ENCODE results near the gene PHF5A.
A peak's percentile ranks its signal among the peaks of the same experiment; 100 is the strongest.
"Not testable (repeated sequence)": the region's sequence is repeated elsewhere in the genome, so short reads cannot be mapped to it uniquely, and the experiment has no call there.

PHF5A gene

DNA sequence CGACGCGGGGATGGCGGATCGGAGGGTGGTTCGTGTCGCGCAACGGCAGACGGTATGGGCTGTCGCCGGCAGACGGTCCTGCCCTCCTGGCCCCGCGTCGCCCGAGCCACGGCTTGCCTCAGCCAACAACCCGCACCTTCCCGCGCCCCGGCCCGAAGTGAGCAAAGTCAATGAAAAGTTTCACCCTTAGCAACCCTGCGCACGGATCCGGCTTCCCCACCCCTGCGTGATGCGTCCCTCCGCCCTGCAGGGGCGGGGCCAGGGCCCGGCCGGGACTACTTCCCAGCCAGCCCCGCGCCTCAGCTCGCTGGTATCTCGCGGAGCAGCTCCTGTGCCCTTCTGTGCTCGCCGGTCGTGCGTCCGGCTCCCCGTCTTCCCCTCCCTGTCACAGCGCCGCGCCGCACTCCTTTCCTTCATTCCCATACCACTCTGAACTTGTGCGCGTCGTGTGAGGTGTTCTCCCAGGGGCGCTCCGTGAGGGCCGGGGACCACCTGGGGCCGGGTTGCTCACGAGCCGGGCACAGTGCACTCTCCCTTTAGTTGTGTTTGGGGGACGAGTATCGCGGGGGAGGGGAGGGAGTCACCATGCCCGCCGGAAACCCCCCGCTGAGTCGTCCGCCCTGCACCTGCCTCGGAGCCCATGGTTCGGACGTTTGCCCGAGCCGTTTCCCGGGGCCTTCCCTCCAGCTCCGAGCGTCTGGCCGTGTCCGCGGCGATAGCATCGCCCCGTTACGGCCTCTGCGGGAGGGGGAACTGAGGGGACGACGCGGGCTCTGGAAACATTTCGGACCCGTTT lies 21.7 kb downstream of the PHF5A start, which contains the start of gene TOB2:
TSS of gene TOB2 (minus strand) at position 163 of the 796 bp plus-strand sequence. CDS start 9,456 bp downstream, outside the sequence.
- DNase-seq (ENCODE audit: low read depth): peak; percentile 91

DNA sequence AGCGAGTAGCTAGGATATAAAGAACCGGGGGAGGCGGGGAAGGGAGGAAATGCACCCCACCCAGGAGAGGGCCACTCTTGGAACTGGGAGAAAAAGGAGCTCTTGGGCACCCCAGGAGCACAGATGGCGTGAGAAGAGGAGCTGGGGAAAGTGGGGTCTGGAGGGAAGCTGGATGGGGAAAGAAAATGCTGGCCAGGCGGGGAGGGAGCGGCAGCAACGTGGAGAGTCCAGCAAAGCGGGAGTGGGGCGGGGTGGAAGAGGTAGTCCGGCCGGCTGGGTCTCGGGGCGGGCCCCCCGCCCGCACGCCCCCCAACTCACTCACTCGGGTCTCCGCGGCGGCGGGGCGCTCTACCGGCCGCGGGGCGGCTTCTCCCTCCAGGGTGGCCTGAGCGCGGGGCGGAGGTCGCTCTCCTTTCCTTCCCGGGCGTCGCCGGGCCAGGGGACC lies 22.4 kb downstream of the PHF5A start:
- DNase-seq (ENCODE audit: low read depth): no peak

DNA sequence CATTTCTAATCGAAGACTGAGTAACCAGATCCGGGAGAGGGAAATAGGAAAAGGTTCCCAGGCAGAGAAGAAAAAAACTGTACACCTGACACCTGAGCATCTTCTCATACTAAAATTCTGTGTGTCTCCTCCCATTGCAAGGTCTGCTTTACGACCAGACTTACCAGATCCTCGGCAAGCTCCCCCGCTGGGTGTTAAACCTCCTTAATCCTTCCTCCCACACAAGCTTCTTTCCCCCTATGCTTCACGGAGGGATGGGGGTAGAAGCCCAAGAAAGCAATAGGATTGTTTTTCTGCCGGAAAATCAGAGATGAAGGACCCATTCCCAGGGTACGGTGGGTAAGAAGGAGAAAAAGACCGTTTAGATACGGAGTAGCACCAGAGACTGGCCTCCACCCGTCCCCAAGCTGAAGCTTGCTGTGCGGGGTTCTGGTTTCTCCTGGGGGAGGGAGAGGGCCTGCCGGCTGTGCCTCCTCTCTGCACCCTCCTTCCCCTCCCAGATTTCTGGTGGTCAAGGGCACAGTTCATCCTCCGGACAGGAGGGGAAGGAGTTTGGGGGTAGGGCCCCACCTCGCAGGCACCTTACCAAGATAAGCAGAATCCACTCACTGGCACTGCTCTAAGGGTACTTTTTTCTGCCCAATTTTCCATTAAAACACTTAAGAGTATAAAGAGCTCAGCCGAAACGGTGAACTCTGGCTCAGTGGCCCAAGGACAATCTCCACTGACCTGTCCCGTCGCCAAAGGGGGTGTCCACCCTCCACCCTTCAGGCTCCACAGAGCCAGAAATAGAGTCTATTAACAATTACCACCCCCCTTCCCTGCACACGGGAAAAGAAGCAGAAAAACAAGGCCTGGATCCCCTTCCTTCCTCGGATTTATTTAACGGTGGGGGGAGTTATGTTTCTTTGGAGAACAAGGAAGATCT lies 23.1 kb downstream of the PHF5A start:
- DNase-seq (ENCODE audit: low read depth): no peak

DNA sequence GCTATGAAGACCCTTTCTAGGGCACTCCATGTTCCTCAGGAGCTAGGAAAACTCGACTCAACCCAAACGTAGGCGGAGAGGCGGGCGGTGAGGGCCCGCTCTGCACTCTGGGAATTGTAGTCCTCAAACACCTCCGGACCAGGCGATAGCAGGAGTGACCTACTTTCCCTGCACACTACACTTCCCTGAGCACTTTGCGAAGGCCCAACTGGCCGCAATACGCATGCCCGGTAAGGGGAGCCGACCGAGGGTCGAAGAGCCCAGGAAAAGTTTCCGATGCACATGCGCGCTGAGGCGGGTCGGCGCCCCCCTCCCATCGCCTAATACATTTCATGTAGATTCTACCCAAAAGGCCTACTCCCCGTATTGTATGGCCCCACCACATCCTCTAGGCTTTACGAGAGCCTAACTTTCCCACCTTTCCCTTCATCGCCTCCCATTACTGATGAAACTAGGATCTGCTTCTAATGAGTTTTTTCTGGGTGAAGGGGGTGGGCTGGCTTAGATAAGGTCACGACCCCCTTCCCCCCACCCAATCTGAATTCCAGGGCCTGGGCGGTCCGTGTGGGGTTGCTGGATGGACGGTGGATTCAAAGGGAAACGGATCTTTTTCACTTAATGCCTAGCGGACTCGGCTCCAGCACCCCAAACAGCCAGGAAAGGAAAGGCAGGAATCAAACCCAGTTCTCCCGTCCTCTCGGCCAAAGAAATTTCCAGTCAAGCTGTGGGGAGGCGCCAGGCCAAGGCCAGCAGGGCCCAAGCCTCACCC lies 23.9 kb downstream of the PHF5A start:
- DNase-seq (ENCODE audit: low read depth): peak; percentile 78

DNA sequence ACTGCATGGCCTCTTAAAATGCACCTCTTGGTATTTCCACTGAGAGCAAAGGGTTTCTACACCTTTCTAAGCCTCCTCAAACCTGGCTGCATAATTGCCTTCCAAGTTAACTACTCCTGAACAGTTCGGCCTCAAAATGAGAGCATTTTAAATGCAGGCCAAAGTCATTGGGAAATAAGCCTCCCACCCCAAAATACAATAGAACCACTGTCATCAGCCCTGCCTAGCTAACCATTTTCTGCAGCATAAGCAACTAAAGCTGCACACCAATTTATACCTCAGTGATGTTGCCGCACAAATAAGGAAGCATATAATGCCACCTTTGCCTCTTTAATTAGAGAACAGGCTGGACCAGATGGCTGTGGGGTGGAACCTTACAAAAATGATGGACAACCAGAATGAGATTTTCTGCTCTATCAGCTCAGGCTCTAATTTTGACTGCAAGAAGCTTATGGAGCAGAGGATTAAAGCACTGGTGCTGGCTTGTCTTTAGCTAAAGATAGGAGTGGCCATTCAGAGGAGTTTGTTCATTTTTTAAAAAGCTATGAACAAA lies 26.2 kb downstream of the PHF5A start:
- DNase-seq (ENCODE audit: low read depth): no peak

DNA sequence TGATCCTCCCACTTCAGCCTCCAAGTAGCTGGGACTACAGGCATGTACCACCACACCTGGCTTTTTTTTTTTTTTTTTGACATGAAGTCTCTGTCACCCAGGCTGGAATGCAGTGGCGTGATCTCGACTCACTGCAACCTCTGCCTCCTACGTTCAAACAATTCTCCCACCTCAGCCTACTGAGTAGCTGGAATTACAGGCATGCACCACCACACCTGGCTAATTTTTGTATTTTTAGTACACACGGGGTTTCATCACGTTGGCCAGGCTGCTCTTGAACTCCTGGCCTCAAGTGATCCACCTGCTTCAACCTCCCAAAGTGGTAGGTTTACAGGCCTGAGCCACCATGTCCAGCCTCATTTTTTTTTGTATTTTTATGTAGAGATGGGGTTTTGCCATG lies 28.0 kb downstream of the PHF5A start:
- DNase-seq (ENCODE audit: low read depth): not testable (repeated sequence)

DNA sequence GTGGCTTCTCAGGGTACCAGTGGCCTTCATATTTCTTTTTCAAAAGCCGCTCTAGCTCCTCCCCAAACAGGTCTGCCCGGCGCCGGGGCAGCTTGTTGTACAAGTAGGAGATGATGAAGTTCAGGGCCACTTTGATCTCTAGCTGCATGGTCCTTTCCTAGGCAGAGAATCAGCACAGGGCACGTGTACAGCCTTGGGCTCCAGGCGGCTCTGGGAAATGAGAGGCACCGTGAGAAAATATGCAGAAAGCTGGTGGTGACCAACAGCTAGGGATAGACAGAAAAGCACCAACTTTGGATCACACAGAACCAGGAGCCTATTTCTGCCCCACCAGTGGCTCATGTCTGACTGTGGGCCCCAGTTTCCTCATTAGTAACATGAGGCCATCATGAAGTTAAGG lies 31.3 kb downstream of the PHF5A start:
- no peak for DNase-seq (ENCODE audit: low read depth)

DNA sequence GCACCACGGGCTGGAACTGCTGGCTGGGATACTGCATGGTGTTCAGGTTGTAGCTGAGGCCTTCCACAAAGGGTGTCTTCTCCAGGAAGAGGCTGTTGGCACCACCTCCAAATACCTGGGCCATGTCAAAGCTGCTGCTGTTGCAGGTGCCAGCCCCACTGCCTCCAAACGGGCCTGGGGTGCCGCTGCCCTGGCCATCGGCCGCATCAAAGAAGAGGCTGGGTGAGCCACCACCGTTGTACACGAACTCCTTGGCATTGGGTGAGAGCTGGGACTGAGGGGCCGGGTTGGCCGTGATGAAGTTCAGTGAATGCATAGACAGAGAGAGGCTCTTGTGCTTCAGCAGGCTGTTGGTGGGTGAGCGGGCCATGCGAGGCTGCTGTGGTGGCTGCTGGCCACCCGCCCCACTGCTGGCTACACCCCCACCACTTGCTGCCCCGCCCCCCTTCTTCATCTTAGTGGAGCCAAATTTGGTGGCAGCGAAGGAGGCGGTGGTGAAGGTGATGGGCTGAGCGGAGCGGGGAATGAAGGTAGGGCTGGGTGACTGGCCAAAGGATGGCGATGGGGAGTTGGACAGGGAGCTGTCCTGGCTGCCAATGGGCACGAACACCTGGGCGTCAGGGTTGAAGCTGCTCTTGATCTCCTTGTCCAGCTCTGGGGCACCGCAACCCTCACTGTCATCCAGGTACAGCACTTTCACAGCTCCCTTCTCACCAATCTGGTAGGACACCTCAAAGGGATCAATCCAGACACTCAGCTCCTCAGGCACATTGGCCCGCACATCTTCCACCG lies 32.0 kb downstream of the PHF5A start:
- no peak for DNase-seq (ENCODE audit: low read depth)

DNA sequence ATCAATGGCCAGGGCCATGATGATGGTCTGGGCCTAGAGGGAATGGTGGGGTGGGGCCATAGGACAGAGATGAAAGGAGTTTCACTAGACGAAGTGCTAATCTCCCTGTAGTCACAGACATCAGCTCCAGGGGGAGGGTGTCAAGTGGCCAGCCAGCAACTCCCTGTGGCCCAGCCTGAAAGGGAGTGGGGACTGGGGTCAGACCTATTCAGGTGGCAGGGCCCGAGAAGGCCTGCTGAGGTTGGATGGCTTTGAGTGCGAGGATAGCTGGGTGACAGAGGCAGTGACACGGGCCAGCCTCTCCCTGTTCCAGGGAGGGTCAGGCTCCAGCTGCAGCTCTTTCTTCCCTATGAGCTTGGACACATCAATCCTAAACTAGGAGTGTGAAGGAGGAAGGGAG lies 32.9 kb downstream of the PHF5A start:
- no peak for DNase-seq (ENCODE audit: low read depth)

DNA sequence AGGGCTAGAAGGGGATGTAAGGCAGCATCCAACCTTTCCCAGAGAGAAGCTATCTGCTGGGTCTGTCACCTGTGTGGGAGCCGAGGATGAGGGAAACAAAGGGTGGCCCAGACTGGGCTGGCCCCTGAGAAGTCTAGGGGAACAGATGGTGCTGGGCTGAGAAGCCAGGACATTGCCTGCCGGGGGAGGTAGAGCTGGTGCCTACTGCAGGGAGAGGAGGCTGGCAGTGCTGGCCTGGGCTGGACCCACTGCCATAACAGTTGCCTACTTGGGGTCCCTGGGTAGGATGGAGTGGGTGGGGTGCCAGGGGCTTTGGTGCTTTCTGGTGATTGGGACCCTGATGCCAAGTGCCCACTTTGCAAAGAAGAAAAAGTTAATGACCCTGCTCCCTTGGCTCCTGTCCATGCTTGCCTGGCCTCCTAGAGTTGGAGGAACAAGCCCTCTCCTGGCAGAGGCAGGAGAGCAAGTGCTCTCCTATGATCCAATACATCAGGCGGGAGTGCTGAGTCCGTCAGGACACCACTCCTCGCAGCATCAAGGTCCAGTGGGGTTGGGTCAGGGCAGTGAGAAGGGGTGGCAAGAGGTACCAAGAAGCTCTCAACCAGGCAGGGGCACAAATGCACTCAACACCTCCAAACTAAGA lies 34.0 kb downstream of the PHF5A start:
- DNase-seq (ENCODE audit: low read depth): not testable (repeated sequence)

DNA sequence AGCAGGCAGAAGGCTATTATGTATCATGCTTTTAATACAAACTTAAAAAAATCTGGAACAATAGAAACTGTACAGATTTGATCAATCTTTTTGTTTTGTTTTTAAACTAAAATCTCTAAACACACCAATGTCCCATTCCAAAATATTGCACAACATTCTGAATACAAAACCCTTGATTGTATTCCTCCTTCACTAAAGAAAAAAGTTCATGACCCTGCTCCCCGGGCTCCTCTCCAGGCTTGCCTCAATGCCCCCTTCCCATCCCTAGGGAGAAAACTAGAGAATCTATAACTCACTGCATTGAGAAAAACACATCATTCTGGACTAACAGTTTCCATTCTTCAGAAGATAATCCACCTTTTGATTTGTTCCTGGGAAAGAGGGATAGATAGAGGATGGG lies 35.0 kb downstream of the PHF5A start:
- not testable (repeated sequence) for DNase-seq (ENCODE audit: low read depth)

DNA sequence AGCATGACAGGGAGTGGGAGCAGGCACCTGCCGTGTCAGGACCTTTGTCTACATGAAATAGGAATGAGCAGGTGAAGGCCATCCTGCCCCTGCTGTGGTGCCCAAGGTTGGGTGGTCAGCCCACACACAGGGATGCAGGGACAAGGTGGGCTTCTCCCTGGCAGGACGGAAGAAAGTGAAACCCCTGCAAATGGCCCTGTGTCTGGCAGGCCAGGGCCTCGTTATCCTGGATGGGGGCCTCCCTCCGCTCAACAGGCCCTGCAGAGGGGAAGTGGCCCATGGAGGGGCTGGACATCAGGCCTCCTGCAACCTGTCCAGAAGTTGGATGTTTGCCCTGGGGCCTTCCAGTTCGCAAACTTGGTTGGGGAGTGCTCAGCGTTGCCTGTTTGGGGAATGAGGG lies 36.8 kb downstream of the PHF5A start:
- no peak for DNase-seq (ENCODE audit: low read depth)

DNA sequence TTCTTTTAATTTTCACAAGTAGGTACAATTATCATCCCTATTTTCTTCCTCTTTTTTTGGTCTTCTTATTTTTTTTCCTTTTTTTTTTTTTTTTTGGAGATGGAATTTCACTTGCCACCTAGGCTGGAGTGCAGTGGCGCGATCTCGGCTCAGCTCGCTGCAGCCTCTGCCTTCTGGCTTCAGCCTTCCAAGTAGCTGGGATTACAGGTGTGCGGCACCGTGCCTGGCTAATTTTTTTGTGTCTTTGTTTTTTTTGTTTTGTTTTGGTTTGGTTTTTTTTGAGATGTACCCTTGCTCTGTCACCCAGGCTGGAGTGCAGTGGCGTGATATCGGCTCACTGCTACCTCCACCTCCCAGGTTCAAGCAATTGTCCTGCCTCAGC lies 38.5 kb downstream of the PHF5A start:
- DNase-seq (ENCODE audit: low read depth): no peak

DNA sequence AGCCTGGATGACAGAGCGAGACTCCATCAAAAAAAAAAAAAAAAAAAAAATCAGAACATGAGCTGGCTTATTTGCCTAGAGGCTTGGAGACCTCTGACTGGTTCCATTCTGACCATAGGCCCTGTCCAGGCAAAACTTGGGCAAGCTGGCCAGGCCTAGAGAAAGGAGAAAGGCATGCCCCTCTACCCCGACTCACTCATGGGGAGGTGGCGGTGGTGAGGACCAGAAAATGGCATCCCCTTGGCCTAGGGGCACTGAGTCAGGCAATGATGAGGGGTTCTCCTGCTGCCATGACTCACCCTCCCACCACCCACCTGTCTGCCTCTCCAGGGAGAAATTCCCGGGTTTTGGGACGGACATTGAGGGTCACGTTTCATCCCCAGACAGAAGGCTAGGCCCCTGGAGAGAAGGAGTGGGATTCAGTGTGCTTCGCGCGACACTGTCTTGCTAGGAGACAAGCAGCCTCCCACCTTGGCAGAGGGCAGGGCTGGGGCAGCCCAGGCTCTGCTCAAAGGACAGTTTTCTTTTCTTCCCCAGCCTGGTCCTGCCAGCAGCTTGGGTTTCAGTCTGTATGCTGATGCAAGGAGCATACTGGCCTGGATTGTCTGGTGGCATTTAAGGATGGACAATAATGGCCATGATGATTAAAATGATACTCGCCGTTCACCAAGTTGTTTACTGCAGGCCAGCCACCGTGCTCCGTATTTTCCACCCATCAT lies 39.1 kb downstream of the PHF5A start:
- no peak for DNase-seq (ENCODE audit: low read depth)

DNA sequence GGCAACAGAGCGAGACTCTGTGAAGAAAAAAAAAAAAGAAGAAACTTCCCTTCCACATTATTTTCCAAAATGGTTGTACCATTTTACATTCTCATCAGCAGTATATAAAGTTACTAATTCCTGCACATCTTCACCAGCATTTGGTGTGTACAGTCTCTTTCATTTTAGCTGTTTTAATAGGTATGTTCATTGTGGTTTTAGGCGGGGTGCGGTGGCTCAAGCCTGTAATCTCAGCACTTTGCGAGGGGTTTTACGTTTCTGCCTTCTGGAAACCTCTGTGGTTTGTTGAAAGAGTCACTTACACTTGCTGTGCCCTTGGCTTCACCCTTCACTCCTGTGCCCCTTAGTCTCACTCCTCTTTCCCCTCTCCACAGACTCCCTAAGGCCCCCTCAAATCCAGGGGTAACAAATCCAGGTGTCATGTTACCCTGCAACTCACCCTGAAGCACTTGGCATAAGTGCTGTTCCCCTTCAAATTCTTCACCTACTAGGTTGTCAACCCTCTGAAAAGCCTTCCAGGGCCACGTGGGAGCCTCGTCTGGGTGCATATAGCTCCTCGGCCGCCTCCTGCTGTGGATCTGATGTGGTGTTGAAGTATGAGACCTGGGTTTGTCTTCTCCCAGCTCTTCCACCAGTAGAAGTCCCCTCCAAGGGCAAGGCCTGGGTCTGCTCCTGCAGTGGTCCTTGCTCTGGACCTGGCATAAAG lies 42.7 kb downstream of the PHF5A start:
- no peak for DNase-seq (ENCODE audit: low read depth)

DNA sequence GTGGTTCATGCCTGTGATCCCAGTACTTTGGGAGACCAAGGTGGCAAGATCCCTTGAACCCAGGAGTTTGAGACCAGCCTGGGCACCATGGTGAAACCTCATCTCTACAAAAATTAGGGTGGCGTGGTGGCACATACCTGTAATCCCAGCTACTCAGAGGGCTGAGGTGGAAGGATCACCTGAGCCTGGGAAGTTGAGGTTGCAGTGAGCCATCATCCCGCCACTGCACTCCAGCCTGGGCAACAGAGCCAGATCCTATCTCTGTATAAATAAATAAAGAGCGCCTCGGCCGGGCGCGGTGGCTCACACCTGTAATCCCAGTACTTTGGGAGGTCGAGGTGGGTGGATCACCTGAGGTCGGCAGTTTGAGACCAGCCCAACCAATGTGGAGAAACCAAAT lies 49.8 kb downstream of the PHF5A start:
- DNase-seq (ENCODE audit: low read depth): no peak

DNA sequence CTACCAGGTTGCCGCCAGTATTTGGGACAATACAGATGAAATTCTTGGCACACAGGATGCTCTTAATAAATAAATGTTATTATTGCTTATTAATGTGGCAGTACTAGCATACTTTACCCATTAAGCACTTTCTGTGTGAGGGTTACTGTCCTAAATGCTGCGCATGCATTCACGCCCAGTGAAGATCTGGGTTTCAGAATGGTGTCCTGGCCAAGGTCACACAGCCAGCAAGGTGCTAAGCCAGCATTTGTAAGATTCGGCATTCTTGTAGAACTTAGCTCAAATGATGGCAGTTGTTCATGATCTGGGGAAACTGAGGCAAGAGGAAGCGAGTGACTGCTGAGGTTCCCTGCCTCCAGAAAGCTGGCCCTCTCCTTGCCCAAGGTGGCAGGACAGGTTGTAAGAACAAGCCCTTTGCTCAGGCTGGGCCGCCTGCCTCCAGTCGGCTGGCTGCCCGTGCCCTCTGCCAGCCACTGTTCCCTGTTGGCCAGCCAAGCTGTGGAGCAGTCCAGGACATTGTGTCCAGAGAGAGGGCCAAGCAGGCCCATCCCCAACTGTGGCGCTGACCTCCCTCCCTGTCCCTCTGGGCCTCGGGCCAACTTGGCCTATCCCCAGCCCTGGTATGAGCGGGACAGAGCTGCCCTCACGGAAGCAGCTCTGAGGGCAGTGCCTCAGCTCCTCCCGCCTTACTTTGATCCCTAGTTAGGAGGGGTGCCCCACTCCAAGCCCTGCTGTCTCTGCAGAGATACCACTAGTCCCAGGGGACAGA lies 50.7 kb downstream of the PHF5A start:
- DNase-seq (ENCODE audit: low read depth): no peak

DNA sequence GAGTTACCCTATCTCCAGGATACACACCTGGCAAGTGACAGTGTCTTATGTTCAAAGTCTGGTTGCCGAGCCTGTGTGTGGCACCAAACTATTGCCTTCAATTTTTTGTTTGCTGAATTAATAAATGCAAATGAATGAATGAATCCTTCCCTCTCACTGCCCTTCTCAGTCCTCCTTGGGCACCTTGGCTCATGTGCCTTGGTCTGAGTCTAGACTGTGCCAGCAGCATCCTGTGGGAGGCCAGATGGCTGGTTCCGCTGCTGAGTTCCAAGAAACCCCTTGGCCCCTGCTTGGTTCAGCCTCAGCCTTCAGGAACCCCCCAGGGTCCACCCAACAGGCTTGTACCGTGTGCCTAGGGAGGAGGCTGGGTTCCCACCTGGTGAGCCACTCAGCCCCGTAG lies 52.9 kb downstream of the PHF5A start:
- DNase-seq (ENCODE audit: low read depth): no peak
